ENCODE measurements around the gene TRIM2.
"Not testable (repeated sequence)": the region's sequence is repeated elsewhere in the genome, so short reads cannot be mapped to it uniquely, and the experiment has no call there.

The TRIM2 gene

DNA sequence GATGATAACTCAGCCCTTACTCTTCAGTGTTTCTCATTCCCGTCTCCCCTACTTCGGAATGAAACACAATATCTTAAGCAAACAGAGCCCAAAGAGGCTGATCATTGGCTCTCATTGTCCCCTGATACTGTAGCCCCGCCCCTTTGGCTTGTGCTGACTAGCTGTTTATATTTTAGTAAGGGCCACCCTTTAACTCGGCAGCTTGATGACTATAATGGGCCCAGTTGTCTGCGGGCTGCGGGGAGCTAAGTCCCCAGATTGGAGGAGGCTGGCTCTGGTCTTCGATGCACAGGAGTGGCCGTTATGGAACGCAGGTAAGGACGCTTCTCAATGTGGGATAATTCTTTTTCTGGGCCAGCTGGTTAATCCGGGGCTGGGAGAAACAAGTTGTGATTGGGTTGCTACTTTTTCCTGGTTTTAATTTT is at the start of gene TRIM2:
TRIM2 (plus strand) TSS at position 197 of the 425 bp plus-strand sequence; CDS start at position 285, 88 bp downstream.
- Histone ChIP-seq H3K9ac (ENCODE audit: low read depth, low read length) (no peak within 1 kb of the TSS), H3K4me3 (ENCODE audit: low read depth, low read length) (peak within 1 kb of the TSS; percentile 42), H3K36me3 (ENCODE audit: control insufficient read depth, insufficient read depth, low read length) (no peaks in the 10 kb centered on the region), H3K9me3 (ENCODE audit: control insufficient read depth, insufficient read depth, low read length) (no peaks in the 10 kb centered on the region), H3K4me1 (ENCODE audit: control insufficient read depth, insufficient read depth, low read length) (peaks cover 28% of the 10 kb centered on the region), H3K27me3 (ENCODE audit: control insufficient read depth, insufficient read depth, low read length) (peaks cover 14% of the 10 kb centered on the region)

DNA sequence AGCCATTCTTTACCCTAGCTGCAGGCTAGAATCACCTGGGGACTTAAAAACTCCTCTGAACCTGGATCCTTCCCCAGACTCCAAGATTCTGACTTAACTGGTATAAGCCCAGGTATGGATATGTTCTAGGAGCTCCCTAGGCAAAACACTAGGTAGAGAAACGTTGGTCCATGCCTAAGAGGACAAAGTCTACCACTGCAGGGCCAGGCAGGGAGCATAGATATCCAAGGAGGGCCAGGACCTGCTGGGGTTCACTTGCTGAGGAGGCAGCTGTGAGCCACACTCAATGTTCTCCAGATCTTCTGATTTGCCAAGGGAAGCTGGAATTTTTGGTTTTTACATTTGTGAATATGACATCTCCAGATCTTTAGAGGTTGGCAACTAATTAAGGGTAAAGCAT is 48.6 kb upstream of the TRIM2 start:
- H3K4me3 ChIP-seq (ENCODE audit: low read depth, low read length) = no peak overlapping the region
- H3K36me3 ChIP-seq (ENCODE audit: control insufficient read depth, insufficient read depth, low read length) = no peaks in the 10 kb centered on the region
- peaks cover 10% of the 10 kb centered on the region for H3K4me1 ChIP-seq (ENCODE audit: control insufficient read depth, insufficient read depth, low read length)
- H3K27me3 ChIP-seq (ENCODE audit: control insufficient read depth, insufficient read depth, low read length) = peaks cover 75% of the 10 kb centered on the region
- no peak overlapping the region for H3K9ac ChIP-seq (ENCODE audit: low read depth, low read length)
- no peaks in the 10 kb centered on the region for H3K9me3 ChIP-seq (ENCODE audit: control insufficient read depth, insufficient read depth, low read length)

DNA sequence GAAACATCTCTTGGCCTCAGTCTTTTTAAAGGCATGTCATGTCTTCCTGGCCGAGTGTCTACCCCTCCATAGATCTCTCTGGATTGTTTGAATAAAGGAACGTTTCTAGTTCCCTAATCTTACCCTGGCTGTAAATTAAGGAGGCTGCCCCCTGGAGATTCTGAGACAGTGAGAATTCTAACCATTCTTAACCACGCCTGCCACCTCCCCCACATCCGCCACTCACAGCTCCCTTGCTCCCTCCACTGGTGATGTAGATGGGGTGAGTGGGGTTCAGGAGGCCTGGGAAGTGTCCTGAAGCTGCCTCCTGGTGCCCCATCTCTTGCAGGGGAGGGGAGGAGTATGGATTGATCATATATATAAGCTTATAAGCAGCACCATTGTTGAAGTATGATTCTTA is 48.0 kb upstream of the TRIM2 start:
- H3K9me3 ChIP-seq (ENCODE audit: control insufficient read depth, insufficient read depth, low read length) = no peaks in the 10 kb centered on the region
- peaks cover 71% of the 10 kb centered on the region for H3K27me3 ChIP-seq (ENCODE audit: control insufficient read depth, insufficient read depth, low read length)
- peaks cover 10% of the 10 kb centered on the region for H3K4me1 ChIP-seq (ENCODE audit: control insufficient read depth, insufficient read depth, low read length)
- no peaks in the 10 kb centered on the region for H3K36me3 ChIP-seq (ENCODE audit: control insufficient read depth, insufficient read depth, low read length)
- no peak overlapping the region for H3K9ac ChIP-seq (ENCODE audit: low read depth, low read length)
- H3K4me3 ChIP-seq (ENCODE audit: low read depth, low read length) = no peak overlapping the region

DNA sequence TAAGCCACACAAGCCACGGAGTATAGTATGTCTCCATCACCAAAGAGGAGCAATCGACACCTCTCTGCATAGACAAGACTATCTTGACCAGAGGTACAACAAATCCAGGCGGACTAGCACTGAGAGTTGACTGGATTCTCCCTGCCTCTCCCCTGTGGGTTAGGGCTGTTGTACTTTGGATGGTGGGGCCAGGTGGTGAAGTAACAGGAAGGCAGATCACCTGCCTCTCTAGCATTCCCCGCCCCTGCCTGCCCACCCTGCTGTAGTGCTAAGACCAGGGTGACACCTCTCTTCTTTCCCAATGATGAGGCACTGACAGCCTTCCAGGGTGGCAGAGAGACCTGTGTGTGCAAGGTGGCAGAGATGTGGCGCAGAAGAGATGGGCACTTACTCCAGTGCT is 47.5 kb upstream of the TRIM2 start:
- H3K27me3 ChIP-seq (ENCODE audit: control insufficient read depth, insufficient read depth, low read length) = peaks cover 67% of the 10 kb centered on the region
- peaks cover 7% of the 10 kb centered on the region for H3K4me1 ChIP-seq (ENCODE audit: control insufficient read depth, insufficient read depth, low read length)
- H3K4me3 ChIP-seq (ENCODE audit: low read depth, low read length) = no peak overlapping the region
- no peaks in the 10 kb centered on the region for H3K36me3 ChIP-seq (ENCODE audit: control insufficient read depth, insufficient read depth, low read length)
- H3K9me3 ChIP-seq (ENCODE audit: control insufficient read depth, insufficient read depth, low read length) = no peaks in the 10 kb centered on the region
- H3K9ac ChIP-seq (ENCODE audit: low read depth, low read length) = no peak overlapping the region

DNA sequence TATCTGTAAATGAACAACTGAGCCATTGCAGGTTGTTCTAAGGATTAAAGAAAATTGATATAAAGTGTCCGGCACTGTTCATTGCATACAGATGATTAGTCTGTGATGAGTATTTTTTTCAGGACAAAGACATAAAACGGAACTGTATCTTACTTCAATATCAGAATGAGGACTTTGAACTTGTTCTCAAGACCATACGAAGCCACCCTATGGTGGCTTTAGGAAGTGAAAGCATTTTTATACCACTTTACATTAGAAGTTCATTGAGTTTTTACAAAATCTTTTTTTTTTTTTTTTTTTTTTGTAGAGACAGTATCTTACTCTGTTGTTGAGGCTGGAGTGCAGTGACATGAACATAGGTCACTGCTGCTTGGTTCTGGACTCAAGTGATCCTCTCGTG is 45.2 kb upstream of the TRIM2 start:
- H3K4me1 ChIP-seq (ENCODE audit: control insufficient read depth, insufficient read depth, low read length) = peaks cover 7% of the 10 kb centered on the region
- H3K9me3 ChIP-seq (ENCODE audit: control insufficient read depth, insufficient read depth, low read length) = no peaks in the 10 kb centered on the region
- no peak overlapping the region for H3K9ac ChIP-seq (ENCODE audit: low read depth, low read length)
- peaks cover 48% of the 10 kb centered on the region for H3K27me3 ChIP-seq (ENCODE audit: control insufficient read depth, insufficient read depth, low read length)
- H3K4me3 ChIP-seq (ENCODE audit: low read depth, low read length) = no peak overlapping the region
- H3K36me3 ChIP-seq (ENCODE audit: control insufficient read depth, insufficient read depth, low read length) = no peaks in the 10 kb centered on the region

DNA sequence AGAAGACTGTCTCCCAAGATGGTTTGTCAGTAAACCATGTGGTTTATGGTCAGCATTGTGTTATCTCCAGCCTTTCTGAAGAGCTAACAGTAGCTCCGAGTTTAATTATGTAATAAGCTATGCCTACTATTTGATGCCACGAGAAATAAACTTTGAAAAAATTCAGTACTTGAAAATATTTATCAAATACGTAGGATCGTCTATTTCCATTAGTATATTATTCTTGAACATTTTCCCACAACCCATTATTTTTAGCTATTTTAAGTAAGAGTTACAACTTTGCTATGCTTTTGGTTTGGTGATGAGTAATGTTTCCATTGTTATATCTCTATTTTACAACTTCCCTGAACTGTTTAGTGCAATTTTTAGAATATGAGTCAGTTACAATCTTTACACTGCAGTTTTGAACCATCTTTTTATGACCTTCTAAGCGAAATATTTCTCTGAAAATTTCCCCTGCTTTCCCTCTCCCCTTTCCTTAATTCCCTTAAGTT is 44.5 kb upstream of the TRIM2 start:
- Histone ChIP-seq H3K27me3 (ENCODE audit: control insufficient read depth, insufficient read depth, low read length) (peaks cover 41% of the 10 kb centered on the region), H3K4me1 (ENCODE audit: control insufficient read depth, insufficient read depth, low read length) (peaks cover 7% of the 10 kb centered on the region), H3K36me3 (ENCODE audit: control insufficient read depth, insufficient read depth, low read length) (no peaks in the 10 kb centered on the region), H3K9ac (ENCODE audit: low read depth, low read length) (no peak overlapping the region), H3K4me3 (ENCODE audit: low read depth, low read length) (no peak overlapping the region), H3K9me3 (ENCODE audit: control insufficient read depth, insufficient read depth, low read length) (no peaks in the 10 kb centered on the region)

DNA sequence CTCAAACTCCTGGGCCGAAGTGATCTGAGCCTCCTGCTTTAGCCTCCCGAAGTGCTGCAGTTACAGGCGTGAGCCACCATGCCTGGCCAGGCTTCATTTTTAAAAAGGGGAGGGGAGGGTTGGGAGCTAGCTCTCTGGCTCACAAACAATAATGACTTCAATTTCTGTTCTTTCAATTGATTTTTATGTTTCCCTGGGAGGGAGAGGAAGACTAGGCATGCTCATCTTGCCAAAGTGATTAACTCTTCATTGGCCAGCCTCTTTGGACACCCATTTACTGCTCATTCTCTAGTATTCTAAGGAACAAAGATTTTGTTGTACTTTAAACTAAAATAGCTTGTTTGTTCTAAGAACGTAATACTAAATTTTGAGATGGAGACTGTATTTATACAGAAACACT is 43.4 kb upstream of the TRIM2 start:
- H3K9me3 ChIP-seq (ENCODE audit: control insufficient read depth, insufficient read depth, low read length) = no peaks in the 10 kb centered on the region
- H3K27me3 ChIP-seq (ENCODE audit: control insufficient read depth, insufficient read depth, low read length) = peaks cover 30% of the 10 kb centered on the region
- no peak overlapping the region for H3K4me3 ChIP-seq (ENCODE audit: low read depth, low read length)
- no peak overlapping the region for H3K9ac ChIP-seq (ENCODE audit: low read depth, low read length)
- H3K36me3 ChIP-seq (ENCODE audit: control insufficient read depth, insufficient read depth, low read length) = no peaks in the 10 kb centered on the region
- H3K4me1 ChIP-seq (ENCODE audit: control insufficient read depth, insufficient read depth, low read length) = peaks cover 5% of the 10 kb centered on the region

DNA sequence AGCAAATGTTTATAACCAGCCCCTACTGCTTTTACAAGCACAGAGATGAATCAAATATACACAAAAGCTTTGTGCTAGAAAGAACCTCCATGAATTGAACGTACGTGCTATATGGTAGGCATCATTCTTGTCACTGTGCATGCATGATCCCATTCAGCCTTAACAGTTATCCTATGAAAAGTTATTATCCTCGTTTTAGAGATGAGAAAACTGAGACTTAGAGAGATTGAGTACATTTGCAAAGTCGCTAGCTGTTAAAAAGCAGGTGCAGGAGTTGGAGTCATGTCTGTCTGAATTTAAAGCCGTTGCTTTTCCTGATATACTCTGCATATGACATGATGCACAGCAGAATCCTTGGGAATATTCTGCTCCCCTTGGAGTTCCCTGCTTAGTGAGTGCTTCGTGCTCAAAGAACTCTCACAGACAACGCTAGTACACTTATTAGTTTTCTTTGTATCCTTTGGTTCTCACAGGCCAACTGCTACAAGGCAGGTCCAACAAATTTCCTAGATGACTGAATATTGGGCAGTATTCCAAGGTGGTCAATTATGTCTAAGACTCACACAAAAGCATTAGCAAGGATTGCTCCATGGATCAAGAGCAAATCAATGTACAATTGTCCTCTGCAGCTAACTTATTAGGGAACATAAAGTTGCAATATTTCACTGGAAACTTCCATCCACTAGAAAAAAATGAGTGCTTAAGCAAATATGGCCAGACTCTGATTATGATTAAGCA is 42.8 kb upstream of the TRIM2 start:
- Histone ChIP-seq H3K9me3 (ENCODE audit: control insufficient read depth, insufficient read depth, low read length) (no peaks in the 10 kb centered on the region), H3K4me1 (ENCODE audit: control insufficient read depth, insufficient read depth, low read length) (peaks cover 4% of the 10 kb centered on the region), H3K9ac (ENCODE audit: low read depth, low read length) (no peak overlapping the region), H3K27me3 (ENCODE audit: control insufficient read depth, insufficient read depth, low read length) (peaks cover 25% of the 10 kb centered on the region), H3K4me3 (ENCODE audit: low read depth, low read length) (no peak overlapping the region), H3K36me3 (ENCODE audit: control insufficient read depth, insufficient read depth, low read length) (no peaks in the 10 kb centered on the region)

DNA sequence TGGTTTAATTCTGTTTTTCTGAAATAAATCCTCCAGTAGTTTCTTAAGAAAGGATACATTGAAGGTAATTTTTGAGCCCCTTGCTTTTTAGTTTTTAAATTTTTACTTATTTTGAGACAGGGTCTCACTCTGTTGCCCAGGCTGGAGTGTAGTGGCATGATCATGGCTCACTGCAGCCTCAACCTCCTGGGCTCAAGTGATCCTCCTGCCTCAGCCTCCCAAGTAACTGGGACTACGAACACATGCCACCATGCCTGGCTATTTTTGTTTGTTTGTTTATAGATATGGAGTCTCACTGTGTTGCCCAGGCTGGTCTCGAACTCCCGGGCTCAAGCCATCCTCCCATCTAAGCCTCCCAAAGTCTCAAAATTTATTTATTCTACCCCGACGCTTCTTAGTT is 39.0 kb upstream of the TRIM2 start:
- not testable (repeated sequence) for H3K4me3 ChIP-seq (ENCODE audit: low read depth, low read length); H3K27me3 ChIP-seq (ENCODE audit: control insufficient read depth, insufficient read depth, low read length)

DNA sequence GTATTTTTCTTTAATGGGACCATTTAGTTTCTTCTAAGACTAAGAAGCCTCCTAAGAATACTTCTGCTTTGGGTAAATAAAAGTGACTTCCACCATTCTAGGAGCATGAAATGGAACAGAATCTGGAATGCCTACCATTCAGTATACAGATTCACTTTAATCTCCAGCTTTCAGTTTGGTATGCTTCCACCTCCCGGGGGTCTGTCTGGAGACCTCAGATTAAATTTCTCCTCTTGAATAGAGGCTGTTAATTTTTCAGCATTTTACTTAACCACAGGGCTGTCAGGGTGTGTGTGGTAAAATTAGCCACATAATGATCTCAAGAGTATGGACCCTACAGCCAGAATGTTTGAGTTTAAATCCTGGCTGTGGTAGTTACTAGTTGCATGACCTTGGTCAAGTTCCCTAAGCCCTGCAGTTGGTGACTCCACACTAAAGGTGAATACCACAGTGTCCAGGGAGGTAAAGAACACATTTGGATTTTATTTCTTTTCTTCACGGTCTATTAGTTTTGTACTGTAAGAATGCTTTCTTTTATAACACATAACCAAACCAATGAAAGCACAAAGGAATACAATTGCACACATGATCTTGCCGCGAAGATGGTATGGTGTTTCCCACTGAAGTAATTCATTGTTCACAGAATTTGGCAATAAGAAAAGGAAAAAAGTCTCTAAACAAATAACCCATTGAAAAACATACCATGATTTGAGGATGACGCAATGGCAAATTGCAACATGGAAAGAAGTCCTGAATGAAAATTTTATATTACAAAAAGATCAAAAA is 37.3 kb upstream of the TRIM2 start:
- no peaks in the 10 kb centered on the region for H3K36me3 ChIP-seq (ENCODE audit: control insufficient read depth, insufficient read depth, low read length)
- no peaks in the 10 kb centered on the region for H3K9me3 ChIP-seq (ENCODE audit: control insufficient read depth, insufficient read depth, low read length)
- no peak overlapping the region for H3K9ac ChIP-seq (ENCODE audit: low read depth, low read length)
- H3K4me1 ChIP-seq (ENCODE audit: control insufficient read depth, insufficient read depth, low read length) = peaks cover 2% of the 10 kb centered on the region
- H3K4me3 ChIP-seq (ENCODE audit: low read depth, low read length) = no peak overlapping the region
- H3K27me3 ChIP-seq (ENCODE audit: control insufficient read depth, insufficient read depth, low read length) = no peaks in the 10 kb centered on the region

More for the DNA sequence above, 39.0 kb upstream of the TRIM2 start:
- not testable (repeated sequence) for H3K4me1 ChIP-seq (ENCODE audit: control insufficient read depth, insufficient read depth, low read length); H3K9me3 ChIP-seq (ENCODE audit: control insufficient read depth, insufficient read depth, low read length); H3K36me3 ChIP-seq (ENCODE audit: control insufficient read depth, insufficient read depth, low read length); H3K9ac ChIP-seq (ENCODE audit: low read depth, low read length)

DNA sequence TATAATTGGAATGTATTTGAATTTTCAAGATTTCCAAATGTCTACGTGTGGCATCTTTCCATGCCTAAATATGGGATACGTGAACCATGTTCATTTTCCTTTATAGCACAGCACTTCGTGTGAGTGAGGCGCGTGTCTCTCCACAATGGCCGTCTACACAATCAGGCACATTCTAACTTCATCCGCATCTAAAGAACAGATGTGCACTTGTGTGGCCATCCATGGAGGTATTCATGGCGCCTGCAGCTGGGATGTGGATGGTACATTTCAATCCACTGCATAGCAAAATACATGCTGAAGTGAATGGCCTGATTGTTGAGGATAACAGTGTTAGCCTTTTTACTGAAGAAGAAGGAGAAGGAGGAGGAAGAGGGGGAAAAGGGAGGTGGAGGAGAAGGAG is 34.5 kb upstream of the TRIM2 start:
- Histone ChIP-seq H3K9ac (ENCODE audit: low read depth, low read length) (no peak overlapping the region), H3K4me1 (ENCODE audit: control insufficient read depth, insufficient read depth, low read length) (peaks cover 2% of the 10 kb centered on the region), H3K27me3 (ENCODE audit: control insufficient read depth, insufficient read depth, low read length) (no peaks in the 10 kb centered on the region), H3K9me3 (ENCODE audit: control insufficient read depth, insufficient read depth, low read length) (no peaks in the 10 kb centered on the region), H3K4me3 (ENCODE audit: low read depth, low read length) (no peak overlapping the region), H3K36me3 (ENCODE audit: control insufficient read depth, insufficient read depth, low read length) (no peaks in the 10 kb centered on the region)

DNA sequence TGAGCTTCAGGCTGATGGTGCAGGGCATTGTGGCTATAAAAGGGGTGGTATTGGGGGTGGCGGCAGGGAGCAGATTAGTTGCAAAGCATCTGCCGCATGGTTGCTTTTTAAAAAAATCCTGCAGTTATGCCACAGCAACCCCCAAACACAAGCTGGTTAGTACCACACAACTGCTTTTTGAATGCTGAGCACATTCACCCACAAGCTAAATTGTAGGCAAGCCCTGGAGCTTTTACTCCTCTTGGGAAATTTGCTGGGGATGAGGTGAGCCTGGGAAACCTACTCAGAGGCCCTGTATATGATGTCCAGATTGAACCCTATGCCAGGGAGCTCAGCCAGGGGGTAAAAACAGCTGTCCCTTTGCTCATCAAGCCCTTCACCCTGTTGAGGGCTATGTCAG is 33.8 kb upstream of the TRIM2 start:
- Histone ChIP-seq H3K9ac (ENCODE audit: low read depth, low read length) (no peak overlapping the region), H3K27me3 (ENCODE audit: control insufficient read depth, insufficient read depth, low read length) (no peaks in the 10 kb centered on the region), H3K36me3 (ENCODE audit: control insufficient read depth, insufficient read depth, low read length) (no peaks in the 10 kb centered on the region), H3K4me3 (ENCODE audit: low read depth, low read length) (no peak overlapping the region), H3K9me3 (ENCODE audit: control insufficient read depth, insufficient read depth, low read length) (no peaks in the 10 kb centered on the region), H3K4me1 (ENCODE audit: control insufficient read depth, insufficient read depth, low read length) (peaks cover 2% of the 10 kb centered on the region)
